DND-41 (cell line): ENCODE data around the gene LRRN2.

ENCODE experiments used
- CTCF ChIP-seq: IDR thresholded peaks from 2 replicates; pipeline ENCODE4 v1.5.1; 2012; ENCODE audit warnings: borderline replicate concordance, low read length, moderate library complexity, mild to moderate bottlenecking; ENCODE audit not compliant: poor library complexity, severe bottlenecking; ENCODE audit errors: extremely low read depth
- EZH2 ChIP-seq: IDR thresholded peaks from 3 replicates; pipeline ENCODE4 v1.6.1; 2012; ENCODE audit warnings: borderline replicate concordance, low read depth, mild to moderate bottlenecking, moderate library complexity, low read length, inconsistent platforms; ENCODE audit not compliant: severe bottlenecking

GRCh38 chr1:204713541-204713940, 28.0 kb upstream of the LRRN2 start:
- TF ChIP-seq CTCF (no peak), EZH2 (no peak)
